Body of pancreas (tissue), 4 donors: Measurements from ENCODE around the gene UBA1. TPM values are rescaled to one million over a fixed set of nuclear protein-coding genes. Genes with fewer than 3 reads are reported as not detected.

Source experiments
- ATAC-seq: fragments of 150-250 bp; one replicate; pipeline ENCODE4 v1.9.1; 2016
- DNase-seq, 4 donors: peaks; one replicate each; pipeline ENCODE4 v3.0.0-alpha.2; 2019
- H3K27ac ChIP-seq, 4 donors: fragments of 200-600 bp; sonication (generic); 1 replicate in 3 of 4; 2 replicates in 1 of 4; pipeline versions ENCODE4 v1.5.1 to v1.6.1; 2016 to 2019; ENCODE audit warnings: mild to moderate bottlenecking in 1 of 4, mixed read lengths in 1 of 4, moderate library complexity in 1 of 4
- H3K27me3 ChIP-seq, 2 donors: fragments of 200-600 bp; sonication (generic); one replicate each; pipeline ENCODE4 v1.6.0; 2016; ENCODE audit warnings: mild to moderate bottlenecking in 1 of 2
- H3K36me3 ChIP-seq, 2 donors: fragments of 200-600 bp; sonication (generic); replicated peaks in 1 of 2; 2 replicates each; pipeline ENCODE4 v1.5.1; 2016; ENCODE audit warnings: low read depth in 2 of 2; ENCODE audit not compliant: insufficient read depth in 1 of 2
- H3K4me1 ChIP-seq: fragments of 200-600 bp; sonication (generic); one replicate; pipeline ENCODE4 v1.6.0; 2016
- H3K4me3 ChIP-seq, 2 donors: fragments of 200-600 bp; sonication (generic); 1 replicate in 1 of 2; 2 replicates in 1 of 2; pipeline ENCODE4 v1.5.1; 2016 to 2019
- H3K9me3 ChIP-seq, 3 donors: fragments of 200-600 bp; sonication (generic); 1 replicate in 2 of 3; 2 replicates in 1 of 3; pipeline ENCODE4 v1.5.1; 2016
- POLR2A ChIP-seq, 3 donors: fragments of 450-650 bp; IDR thresholded peaks; one replicate each; pipeline ENCODE4 v1.6.1; 2016; ENCODE audit warnings: antibody characterized with exemption in 3 of 3, mild to moderate bottlenecking in 2 of 3
- WGBS, 2 donors: methylation state at CpG; one replicate each; pipeline ENCODE4 v1.1.5; 2017; 5-methylcytosine and 5-hydroxymethylcytosine counted together
- intact Hi-C: fragments of 100-400 bp; cut with DNase I; formaldehyde crosslinking; loops from one replicate; pipeline ENCODE4 v1.15.1; 2023
- total RNA-seq, 2 donors: library from RNA; depleted of rRNA; stranded (reverse); fragments of >200 nt; gene quantifications; one replicate each; pipeline ENCODE4 v1.1.0, GENCODE V29; 2016
- TF ChIP-seq, protein P1 (sequence below), 7 experiments: fragments of 450-650 bp in 4 of 7; fragments of 200-600 bp in 3 of 7; sonication (generic) in 3 of 7; IDR thresholded peaks; one replicate each; pipeline ENCODE4 v1.5.1; 2016 to 2019; ENCODE audit warnings: antibody characterized with exemption in 7 of 7

The UBA1 gene
- total RNA-seq, 2 donors from 2014 or later = 70.8 to 82.4 TPM

DNA sequence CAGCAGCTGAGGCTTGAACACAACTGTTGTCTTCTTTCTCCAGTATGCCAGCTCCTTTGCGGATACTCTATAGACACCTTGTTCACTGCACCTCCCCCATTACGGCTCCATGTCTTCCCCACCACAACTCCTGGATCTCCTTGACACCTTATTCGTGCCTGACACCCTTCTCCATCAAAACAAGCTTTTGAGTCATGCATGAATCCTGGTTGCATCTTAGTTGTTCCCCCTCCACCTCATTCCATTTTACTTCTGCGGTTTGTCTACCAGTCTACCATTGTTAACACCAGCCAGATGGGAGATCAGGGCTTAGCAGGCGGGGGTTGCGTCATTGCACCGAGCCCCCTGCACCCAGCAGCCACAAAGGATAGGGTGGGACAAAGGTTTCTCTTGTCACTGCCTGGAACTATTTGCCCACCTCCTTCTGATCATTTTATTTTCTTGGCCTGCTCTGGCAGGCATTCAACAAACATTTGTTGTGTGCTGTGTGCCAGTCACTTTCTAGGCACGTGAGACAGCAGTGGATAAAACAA is 22.8 kb downstream of the UBA1 start:
- H3K27me3 ChIP-seq = no peaks in the 10 kb centered on the region
- no peaks in the 10 kb centered on the region for H3K9me3 ChIP-seq
- H3K36me3 ChIP-seq = peaks cover 0 to 13% of the 10 kb centered on the region in 2 donors
- peaks cover 26% of the 10 kb centered on the region for H3K4me1 ChIP-seq
- no peak overlapping the region for H3K4me3 ChIP-seq
- DNase-seq (no peak), ATAC-seq (no peak)
- intact Hi-C loops = no loop called here
- TF ChIP-seq POLR2A (IDR thresholded peaks at IDR 0.05) = no peak
- TF ChIP-seq, protein P1, sequence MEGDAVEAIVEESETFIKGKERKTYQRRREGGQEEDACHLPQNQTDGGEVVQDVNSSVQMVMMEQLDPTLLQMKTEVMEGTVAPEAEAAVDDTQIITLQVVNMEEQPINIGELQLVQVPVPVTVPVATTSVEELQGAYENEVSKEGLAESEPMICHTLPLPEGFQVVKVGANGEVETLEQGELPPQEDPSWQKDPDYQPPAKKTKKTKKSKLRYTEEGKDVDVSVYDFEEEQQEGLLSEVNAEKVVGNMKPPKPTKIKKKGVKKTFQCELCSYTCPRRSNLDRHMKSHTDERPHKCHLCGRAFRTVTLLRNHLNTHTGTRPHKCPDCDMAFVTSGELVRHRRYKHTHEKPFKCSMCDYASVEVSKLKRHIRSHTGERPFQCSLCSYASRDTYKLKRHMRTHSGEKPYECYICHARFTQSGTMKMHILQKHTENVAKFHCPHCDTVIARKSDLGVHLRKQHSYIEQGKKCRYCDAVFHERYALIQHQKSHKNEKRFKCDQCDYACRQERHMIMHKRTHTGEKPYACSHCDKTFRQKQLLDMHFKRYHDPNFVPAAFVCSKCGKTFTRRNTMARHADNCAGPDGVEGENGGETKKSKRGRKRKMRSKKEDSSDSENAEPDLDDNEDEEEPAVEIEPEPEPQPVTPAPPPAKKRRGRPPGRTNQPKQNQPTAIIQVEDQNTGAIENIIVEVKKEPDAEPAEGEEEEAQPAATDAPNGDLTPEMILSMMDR (IDR thresholded peaks at IDR 0.05) = no peak
- H3K27ac ChIP-seq = peak overlapping the region; percentile 57 to 99 (median 88)
- 76 to 79% methylated on average over 8 of the region's 8 CpGs for WGBS, 2 donors

DNA sequence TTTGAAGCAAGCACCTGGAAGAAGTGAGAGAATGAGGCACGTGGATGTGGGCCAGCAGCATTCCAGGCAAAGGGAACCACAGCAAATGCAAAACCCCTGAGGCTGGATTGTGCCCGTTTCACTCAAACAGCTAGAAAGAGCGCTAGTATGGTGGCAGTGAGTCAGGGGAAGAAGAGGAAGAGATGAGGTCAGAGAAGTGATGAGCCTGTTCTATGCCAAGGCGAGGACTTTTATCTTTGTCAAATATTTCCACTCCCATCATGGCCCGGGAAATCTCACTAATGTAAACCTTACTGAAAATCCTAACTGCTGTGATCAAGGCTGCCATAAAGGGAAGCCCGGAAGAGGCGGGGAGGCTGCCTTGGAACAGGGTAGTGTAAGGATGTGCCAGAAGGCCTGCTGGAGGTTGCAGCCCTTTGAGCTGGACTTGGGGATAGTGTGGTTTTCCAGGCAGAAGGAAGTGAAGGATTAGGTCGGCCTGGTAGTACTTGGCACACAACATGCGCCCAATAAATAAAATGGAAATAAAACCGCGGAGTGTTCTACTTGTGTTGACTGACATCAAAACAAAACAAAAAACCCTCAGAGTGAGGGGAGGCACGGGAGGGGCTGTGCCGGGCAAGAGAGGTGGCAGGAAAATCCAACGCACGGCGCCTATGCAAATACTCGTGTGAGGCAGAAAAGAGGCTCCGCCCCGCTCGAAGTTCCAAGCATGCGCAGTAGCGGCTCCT is 23.7 kb downstream of the UBA1 start:
- 4 to 6% methylated on average over 22 of the region's 22 CpGs for WGBS, 2 donors
- H3K9me3 ChIP-seq = no peaks in the 10 kb centered on the region
- H3K27ac ChIP-seq = peak overlapping the region; percentile 57 to 99 (median 88)
- H3K4me3 ChIP-seq = no peak overlapping the region
- ATAC-seq = peak; percentile 3
- peaks cover 0 to 9% of the 10 kb centered on the region in 2 donors for H3K36me3 ChIP-seq
- H3K27me3 ChIP-seq = no peaks in the 10 kb centered on the region
- no peak for TF ChIP-seq POLR2A (IDR thresholded peaks at IDR 0.05)
- TF ChIP-seq, protein P1 (IDR thresholded peaks at IDR 0.05) = no peak
- intact Hi-C loops = no loop called here
- H3K4me1 ChIP-seq = peaks cover 29% of the 10 kb centered on the region
- peak in 3 of 4 donors; percentile 12 to 44 (median 30) for DNase-seq

DNA sequence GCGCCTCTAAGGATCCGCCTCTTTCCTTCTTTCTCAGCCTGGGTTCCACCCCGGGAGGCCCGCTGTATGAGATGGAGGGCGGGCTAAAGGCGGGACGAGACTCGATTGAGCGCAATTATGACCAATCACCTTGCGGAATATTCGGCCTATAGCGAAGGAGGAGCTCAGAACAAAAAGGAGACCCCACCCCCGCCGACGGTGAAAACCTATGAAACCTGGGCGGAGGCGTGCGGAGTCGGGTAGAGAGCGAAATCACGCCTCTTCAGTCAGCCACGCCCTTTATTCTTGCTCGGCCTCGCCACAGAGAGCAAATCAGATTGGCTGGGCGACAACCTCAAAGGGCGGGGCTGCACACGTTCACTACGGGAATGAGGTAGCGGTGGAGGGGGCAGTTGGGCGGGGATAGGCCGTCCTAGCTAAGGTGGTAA is 24.2 kb downstream of the UBA1 start:
- ATAC-seq (peak; percentile 87), DNase-seq (peak; percentile 96 to 99 (median 98))
- peak overlapping the region in 1 of 2 donors; percentile 57 for H3K4me3 ChIP-seq
- H3K4me1 ChIP-seq = peaks cover 29% of the 10 kb centered on the region
- no peaks in the 10 kb centered on the region for H3K27me3 ChIP-seq
- no peaks in the 10 kb centered on the region for H3K9me3 ChIP-seq
- TF ChIP-seq, protein P1 (IDR thresholded peaks at IDR 0.05) = no peak
- no peak for TF ChIP-seq POLR2A (IDR thresholded peaks at IDR 0.05)
- peaks cover 0 to 4% of the 10 kb centered on the region in 2 donors for H3K36me3 ChIP-seq
- H3K27ac ChIP-seq = peak overlapping the region; percentile 93 to 99 (median 98)
- intact Hi-C loops = no loop called here
- WGBS, 2 donors = 0 to 2% methylated on average over 11 to 30 of the region's 31 CpGs

DNA sequence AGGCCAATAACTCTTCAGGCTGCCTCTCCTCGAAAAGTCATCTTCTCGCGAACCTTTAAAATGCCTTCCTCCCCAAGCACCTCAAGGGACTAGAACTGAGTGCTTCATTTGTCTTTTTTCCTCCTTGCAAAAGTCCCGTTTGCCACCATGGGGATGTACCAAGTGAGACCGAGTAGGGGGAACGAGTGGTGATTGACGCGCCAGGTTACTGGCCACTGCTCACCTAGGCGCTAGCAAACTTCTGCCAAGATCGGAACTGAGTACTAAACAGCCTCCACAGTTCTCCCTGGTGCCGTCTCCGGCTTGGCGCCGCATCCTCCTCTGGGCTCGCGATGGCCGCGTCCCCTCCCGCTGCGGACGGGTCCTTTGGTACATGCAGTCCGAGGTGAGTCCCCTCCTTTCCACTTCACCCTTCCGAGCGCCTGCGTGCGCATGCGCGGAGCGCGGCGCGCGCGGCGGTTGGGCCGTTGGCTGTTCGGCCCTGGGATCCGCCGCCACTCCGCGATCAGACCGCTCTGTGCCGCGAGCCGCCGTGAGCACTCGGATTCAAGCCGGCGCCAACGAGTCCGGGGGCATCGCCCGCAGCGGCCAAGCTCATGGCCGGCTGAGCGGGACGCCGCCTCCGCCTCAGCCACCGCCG is 24.8 kb downstream of the UBA1 start, which contains the start of gene CDK16:
TSS of gene CDK16 (plus strand) at position 402 of the 640 bp plus-strand sequence. CDS start 4,877 bp downstream, outside the sequence.
- intact Hi-C loops = no loop called here
- peaks cover 0 to 3% of the 10 kb centered on the region in 2 donors for H3K36me3 ChIP-seq
- no peaks in the 10 kb centered on the region for H3K9me3 ChIP-seq
- peak; percentile 72 for ATAC-seq
- WGBS, 2 donors = 0% methylated on average over 25 of the region's 61 CpGs; no CpG with 5 or more reads in 1 of the 2 donors
- H3K4me1 ChIP-seq = peaks cover 29% of the 10 kb centered on the region
- DNase-seq = peak; percentile 75 to 83 (median 80)
- H3K4me3 ChIP-seq = peak within 1 kb of the TSS; percentile 45 to 57
- peak within 1 kb of the TSS; percentile 93 to 99 (median 98) for H3K27ac ChIP-seq
- H3K27me3 ChIP-seq = no peaks in the 10 kb centered on the region
- TF ChIP-seq, protein P1 (IDR thresholded peaks at IDR 0.05) = no peak
- TF ChIP-seq POLR2A (IDR thresholded peaks at IDR 0.05) = peak; percentile 71 to 84 (median 82)
